T-helper 9 cell (primary cell): Measurements from ENCODE around the gene LRRC2.

Experiments
- DNase-seq: peaks from one replicate; pipeline ENCODE4 v3.0.0-alpha.2; 2020

Gene LRRC2

GRCh38 chr3:46472736-46473135 lies 93.4 kb downstream of the LRRC2 start:
- no peak for DNase-seq

- DNase-seq, result no peak
Observed at GRCh38 chr3:46471371-46471914, 94.7 kb downstream of the LRRC2 start.

GRCh38 chr3:46470831-46471230 lies 95.3 kb downstream of the LRRC2 start:
- no peak for DNase-seq

GRCh38 chr3:46469680-46470357 lies 96.3 kb downstream of the LRRC2 start:
- no peak for DNase-seq

- no peak for DNase-seq
Observed at GRCh38 chr3:46468753-46469600, 97.1 kb downstream of the LRRC2 start.

- no peak for DNase-seq
Observed at GRCh38 chr3:46467562-46467961, 98.5 kb downstream of the LRRC2 start.

GRCh38 chr3:46466871-46467403 lies 99.2 kb downstream of the LRRC2 start:
- no peak for DNase-seq

GRCh38 chr3:46466273-46466672 lies 99.8 kb downstream of the LRRC2 start:
- DNase-seq, result no peak
